GM12892 (cell line): ENCODE results near the gene AP2M1.

Experiments
- POLR2A ChIP-seq: IDR thresholded peaks from 2 replicates; pipeline ENCODE4 v1.6.1; 2011; ENCODE audit warnings: low read depth, low read length, control low read depth
- POLR2AphosphoS5 ChIP-seq: IDR thresholded peaks from 2 replicates; pipeline ENCODE4 v1.6.1; 2011; ENCODE audit warnings: low read depth, low read length, control low read depth

- TF ChIP-seq POLR2A (no peak), POLR2AphosphoS5 (no peak)
Measured at GRCh38 chr3:184192889-184193288, 18.2 kb downstream of the AP2M1 start.
